K562 (cell line): Measurements from ENCODE around the gene RPUSD1. TPM values are rescaled to one million over a fixed set of nuclear protein-coding genes. Genes with fewer than 3 reads are reported as not detected.

Experiments used
- ATAC-seq: fragments of 200-7000 bp; cut with Tn5 transposase; 3 replicates; pipeline ENCODE4 v1.9.1; 2020; ENCODE audit warnings: moderate library complexity
- BruUV-seq: library from RNA; stranded (reverse); fragments of 400-500 nt; replicated peaks from 2 replicates; lab custom pipeline; 2021; lab: Mats Ljungman, UMichigan
- CTCF ChIA-PET: fragments of 300-600 bp; formaldehyde crosslinking; extraction: SDS; loops from one replicate; lab custom pipeline; 2021; ENCODE audit warnings: low intra/inter-chr PET ratio; lab: Yijun Ruan, JAX
- POLR2A ChIA-PET: fragments of 300-600, 350-650 bp; sonication (Branson Sonifier 250); formaldehyde crosslinking; extraction: SDS; loops from one replicate; lab custom pipeline; 2021; ENCODE audit warnings: antibody characterized with exemption, inconsistent platforms; lab: Yijun Ruan, JAX
- DNase-seq, 4 experiments: peaks; one replicate each; pipeline versions ENCODE4 v3.0.0 to v3.0.0-alpha.2; 2011 to 2018; ENCODE audit warnings: low spot score in 3 of 4, mixed read lengths in 3 of 4; ENCODE audit errors: extremely low read depth in 1 of 4
- FAIRE-seq: peaks from 2 replicates; lab custom pipeline; 2011; peaks lifted over from hg19 to GRCh38; lab: Jason Lieb, UNC
- H2AFZ ChIP-seq: 2 replicates; pipeline ENCODE4 v1.6.0; 2011; ENCODE audit warnings: low read depth, low read length, control low read depth, inconsistent platforms
- H3K27ac ChIP-seq: fragments of 200-600 bp; 3 replicates; pipeline ENCODE4 v1.8.0; 2011; ENCODE audit warnings: low read depth, mild to moderate bottlenecking, control low read depth, inconsistent platforms, low read length, moderate library complexity, mixed read lengths; ENCODE audit errors: extremely low read depth
- H3K27me3 ChIP-seq, 2 experiments: fragments of 300-600 bp in 1 of 2; 2 replicates in 1 of 2; 3 replicates in 1 of 2; pipeline versions ENCODE4 v1.6.0 to v1.8.0; 2011; ENCODE audit warnings: inconsistent platforms in 2 of 2, low read length in 2 of 2, mild to moderate bottlenecking in 1 of 2, mixed read lengths in 1 of 2, moderate library complexity in 1 of 2; ENCODE audit not compliant: control insufficient read depth in 2 of 2, insufficient read depth in 2 of 2
- H3K36me3 ChIP-seq: fragments of 300-600 bp; 3 replicates; pipeline ENCODE4 v1.8.0; 2011; ENCODE audit warnings: mild to moderate bottlenecking, low read length, inconsistent platforms; ENCODE audit not compliant: control insufficient read depth, insufficient read depth
- H3K4me1 ChIP-seq, 2 experiments: fragments of 200-600 bp in 1 of 2; replicated peaks in 1 of 2; 2 replicates in 1 of 2; 3 replicates in 1 of 2; pipeline versions ENCODE4 v1.5.1 to v1.8.0; 2011; ENCODE audit warnings: inconsistent platforms in 2 of 2, low read length in 2 of 2, mild to moderate bottlenecking in 1 of 2, mixed read lengths in 1 of 2, moderate library complexity in 1 of 2; ENCODE audit not compliant: control insufficient read depth in 2 of 2, insufficient read depth in 2 of 2
- H3K4me2 ChIP-seq: 2 replicates; pipeline ENCODE4 v1.6.1; 2011; ENCODE audit warnings: low read length, control low read depth, inconsistent platforms, mixed read lengths; ENCODE audit not compliant: insufficient read depth
- H3K4me3 ChIP-seq: fragments of 200-600 bp; sonication (generic), shearing (Covaris generic); 2 replicates; pipeline ENCODE4 v1.5.1; 2016; ENCODE audit warnings: control low read depth, inconsistent platforms
- H3K79me2 ChIP-seq: fragments of 200-600 bp; 3 replicates; pipeline ENCODE4 v1.8.0; 2011; ENCODE audit warnings: low read length, inconsistent platforms; ENCODE audit not compliant: control insufficient read depth, insufficient read depth
- H3K9ac ChIP-seq, 2 experiments: 2 replicates each; pipeline versions ENCODE4 v1.6.0 to v1.6.1; 2011; ENCODE audit warnings: low read depth in 2 of 2, low read length in 2 of 2, control low read depth in 1 of 2, inconsistent platforms in 1 of 2, mild to moderate bottlenecking in 1 of 2, mixed read lengths in 1 of 2; ENCODE audit not compliant: insufficient read depth in 1 of 2
- H3K9me1 ChIP-seq: one replicate; pipeline ENCODE4 v1.6.0; 2011; ENCODE audit warnings: inconsistent platforms, mild to moderate bottlenecking, low read length, moderate library complexity; ENCODE audit not compliant: control insufficient read depth, insufficient read depth
- H3K9me3 ChIP-seq: replicated peaks from 2 replicates; pipeline ENCODE4 v1.5.1; 2011; ENCODE audit warnings: low read depth, low read length, inconsistent platforms; ENCODE audit not compliant: control insufficient read depth, insufficient read depth
- H4K20me1 ChIP-seq: replicated peaks from 2 replicates; pipeline ENCODE4 v1.6.1; 2011; ENCODE audit warnings: low read length, inconsistent platforms, mixed read lengths; ENCODE audit not compliant: control insufficient read depth, insufficient read depth
- ARID3A ChIP-seq: IDR thresholded peaks from 2 replicates; pipeline ENCODE4 v1.6.1; 2012; ENCODE audit warnings: low read depth, low read length, improper control_type of control experiment, borderline replicate concordance
- E4F1 ChIP-seq: fragments of 250-450 bp; sonication (Bioruptor Pico); IDR thresholded peaks from 2 replicates; pipeline ENCODE4 v1.5.0; 2021; ENCODE audit warnings: mild to moderate bottlenecking, borderline replicate concordance
- EGR1 ChIP-seq: fragments of 450-650 bp; conservative IDR thresholded peaks from 2 replicates; pipeline ENCODE4 v1.6.1; 2017; ENCODE audit warnings: mild to moderate bottlenecking
- FIP1L1 ChIP-seq: fragments of 200-400 bp; formaldehyde crosslinking; IDR thresholded peaks from 2 replicates; pipeline ENCODE4 v1.6.1; 2018; ENCODE audit warnings: mild to moderate bottlenecking, low read depth, low read length; ENCODE audit not compliant: poor library complexity, severe bottlenecking
- KAT7 ChIP-seq: sonication (generic); formaldehyde crosslinking; IDR thresholded peaks from 2 replicates; pipeline ENCODE4 v1.8.0; 2022; ENCODE audit warnings: missing genetic modification reagents, mild to moderate bottlenecking, borderline replicate concordance
- PRMT5 ChIP-seq: sonication (generic); formaldehyde crosslinking; IDR thresholded peaks from 2 replicates; pipeline ENCODE4 v1.5.0; 2020; ENCODE audit warnings: missing genetic modification reagents
- SIX5 ChIP-seq, 2 experiments: IDR thresholded peaks; 2 replicates each; pipeline ENCODE4 v1.6.1; 2011; ENCODE audit warnings: low read length in 2 of 2, borderline replicate concordance in 1 of 2, low read depth in 1 of 2, mild to moderate bottlenecking in 1 of 2, moderate library complexity in 1 of 2; ENCODE audit not compliant: insufficient read depth in 1 of 2
- SMARCE1 ChIP-seq: fragments of 450-650 bp; IDR thresholded peaks from 2 replicates; pipeline ENCODE4 v1.7.1; 2016; ENCODE audit warnings: mild to moderate bottlenecking
- TEAD4 ChIP-seq, 2 experiments: sonication (generic) in 1 of 2; formaldehyde crosslinking in 1 of 2; IDR thresholded peaks; 2 replicates each; pipeline versions ENCODE4 v1.6.1 to v1.8.0; 2012 to 2022; ENCODE audit warnings: borderline replicate concordance in 1 of 2, inconsistent platforms in 1 of 2, low read length in 1 of 2, mild to moderate bottlenecking in 1 of 2, missing genetic modification reagents in 1 of 2
- TRIM28 ChIP-seq: fragments of 450-650 bp; IDR thresholded peaks from 2 replicates; pipeline ENCODE4 v1.6.1; 2017
- XRCC3 ChIP-seq: fragments of 450-650 bp; IDR thresholded peaks from 2 replicates; pipeline ENCODE4 v1.6.1; 2017; ENCODE audit warnings: mild to moderate bottlenecking, moderate library complexity
- ZNF24 ChIP-seq: fragments of 450-650 bp; IDR thresholded peaks from 2 replicates; pipeline ENCODE4 v1.6.1; 2016
- ZNF584 ChIP-seq: fragments of 200-800 bp; sonication (Bioruptor generic); IDR thresholded peaks from 2 replicates; pipeline ENCODE4 v1.6.1; 2016; ENCODE audit warnings: low read depth, mild to moderate bottlenecking, missing genetic modification characterization, missing compliant biosample characterization
- WGBS: fragments of 100-300 bp; shearing (Covaris generic); methylation state at CpG from one replicate; pipeline ENCODE4 v1.1.6; 2016; ENCODE audit warnings: low coverage, mixed read lengths; ENCODE audit not compliant: insufficient coverage; ENCODE audit errors: missing lambda C conversion rate; 5-methylcytosine and 5-hydroxymethylcytosine counted together
- in situ Hi-C: fragments of 300-500 bp; cut with MboI; formaldehyde crosslinking; loops from 4 replicates; pipeline ENCODE4 v1.15.0; 2018; ENCODE audit warnings: inconsistent platforms, mixed read lengths
- intact Hi-C: fragments of 100-400 bp; cut with micrococcal nuclease; formaldehyde crosslinking; loops from 2 replicates; pipeline ENCODE4 v1.14.2; 2022
- polyA plus RNA-seq, 8 experiments: library from polyadenylated mRNA; depleted of rRNA in 4 of 8; stranded (reverse) in 5 of 8; unstranded in 3 of 8; fragments of >200 nt; fragmentation: Nextera tagmentation in 2 of 8; fragmentation: Illumina TruSeq in 1 of 8; extraction: Ambion mirVana in 2 of 8; extraction: Trizol in 1 of 8; gene quantifications; 2 replicates each; pipeline versions ENCODE4 v1.2.1 to v1.2.3, GENCODE V29; 2011 to 2014; ENCODE audit warnings: inconsistent platforms in 1 of 8, missing spikeins in 1 of 8
- total RNA-seq, 7 experiments: library from RNA; depleted of rRNA in 6 of 7; stranded (reverse); fragments of >200 nt in 6 of 7; fragmentation: Illumina TruSeq in 2 of 7; extraction: Trizol in 2 of 7; gene quantifications; 2 replicates each; pipeline versions ENCODE4 v1.2.1 to v1.2.3, GENCODE V29; 2011 to 2021; ENCODE audit warnings: low replicate concordance in 1 of 7
- TF ChIP-seq, protein P1 (sequence below): sonication (generic); formaldehyde crosslinking; IDR thresholded peaks from 2 replicates; pipeline ENCODE4 v1.9.0; 2022; ENCODE audit warnings: mild to moderate bottlenecking, missing genetic modification reagents

Gene RPUSD1
- total and polyA plus RNA-seq, 9 of the 15 experiments (the other 6 are each of a cell fraction or from before 2014, with no cell fraction given), result 0.45 to 56.6 (median 12.0) TPM

DNA sequence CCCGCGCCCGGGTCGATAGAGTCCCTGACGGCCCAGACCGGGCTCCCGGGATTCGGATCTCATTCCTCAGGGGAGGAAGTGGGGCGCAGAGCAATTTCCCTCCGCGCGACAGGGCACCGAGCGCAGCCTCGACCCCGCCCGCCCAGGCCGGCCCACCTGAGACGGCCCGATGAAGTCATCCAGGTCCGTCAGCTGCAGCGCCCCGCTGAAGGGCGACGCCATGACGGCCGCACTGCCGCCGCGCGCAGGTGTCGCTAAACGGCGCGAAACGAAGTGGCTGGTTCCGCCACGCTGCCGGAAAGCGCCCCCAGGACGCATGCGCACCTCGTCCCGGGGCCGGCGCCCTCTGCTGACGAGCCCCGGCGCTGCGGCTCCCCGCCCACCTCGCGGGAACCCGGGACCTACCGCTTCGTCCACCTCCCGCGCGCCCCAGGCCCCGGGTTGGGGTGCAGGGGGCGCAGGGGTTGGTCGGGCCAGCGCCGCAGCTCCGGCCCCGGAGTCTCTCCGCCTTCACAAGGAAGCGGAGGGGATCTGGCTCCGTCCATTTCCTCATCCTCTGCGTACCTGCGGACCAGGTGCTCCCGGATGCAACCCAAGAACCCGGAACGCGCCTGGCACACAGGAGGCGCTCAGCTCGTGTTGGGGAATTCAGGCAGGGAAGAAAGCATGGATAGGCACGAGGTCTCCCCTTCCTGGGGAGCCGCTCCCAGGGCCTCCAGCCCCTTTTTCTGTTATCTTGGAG lies 47.2 kb downstream of the RPUSD1 start, which contains the start of gene CIAO3 (continued):
- peak; percentile 100 for TF ChIP-seq E4F1 (CRISPR knock-in tag)
- peak; percentile 12; the same call in 1 of the 2 replicates for TF ChIP-seq ZNF24
- TF ChIP-seq, protein P1, sequence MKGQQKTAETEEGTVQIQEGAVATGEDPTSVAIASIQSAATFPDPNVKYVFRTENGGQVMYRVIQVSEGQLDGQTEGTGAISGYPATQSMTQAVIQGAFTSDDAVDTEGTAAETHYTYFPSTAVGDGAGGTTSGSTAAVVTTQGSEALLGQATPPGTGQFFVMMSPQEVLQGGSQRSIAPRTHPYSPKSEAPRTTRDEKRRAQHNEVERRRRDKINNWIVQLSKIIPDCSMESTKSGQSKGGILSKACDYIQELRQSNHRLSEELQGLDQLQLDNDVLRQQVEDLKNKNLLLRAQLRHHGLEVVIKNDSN, result peak; percentile 63
- no peak for TF ChIP-seq XRCC3
- no peak for TF ChIP-seq PRMT5 (CRISPR knock-in tag)
- TF ChIP-seq, all 486 proteins: peak for 148

DNA sequence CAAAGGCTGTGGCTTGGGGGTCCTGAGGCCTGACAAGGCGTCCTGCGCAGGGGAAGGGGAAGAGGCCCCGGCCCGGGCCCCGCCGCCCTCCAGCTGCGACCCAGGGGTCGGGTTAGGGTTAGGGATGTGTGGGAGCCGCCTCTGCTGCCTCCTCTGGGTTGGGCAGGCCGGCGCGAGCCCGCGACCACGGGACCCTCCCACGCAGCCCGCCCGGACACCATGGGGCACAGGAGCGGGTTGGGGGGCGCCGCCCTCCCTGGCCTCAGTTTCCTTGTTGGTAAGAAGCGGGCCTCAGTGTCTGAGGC lies 47.8 kb downstream of the RPUSD1 start:
- Histone ChIP-seq H3K9me3 (no peaks in the 10 kb centered on the region), H3K9ac (peak overlapping the region; percentile 87 to 95), H3K79me2 (peaks cover 15% of the 10 kb centered on the region), H3K36me3 (peaks cover 37% of the 10 kb centered on the region; the same call in 2 of the 3 replicates), H3K9me1 (peaks cover 6% of the 10 kb centered on the region), H3K27ac (peak overlapping the region; percentile 90), H4K20me1 (no peaks in the 10 kb centered on the region; the same call in 1 of the 2 replicates), H2AFZ (peak overlapping the region; percentile 86), H3K4me1 (peaks cover 18 to 79% of the 10 kb centered on the region in 2 experiments), H3K27me3 (no peaks in the 10 kb centered on the region), H3K4me2 (peak overlapping the region; percentile 85), H3K4me3 (peak overlapping the region; percentile 96)
- intact Hi-C loops, result no loop called here
- 0% methylated on average over 20 of the region's 22 CpGs for WGBS
- DNase-seq (peak; percentile 43 to 78 (median 66)), FAIRE-seq (no peak), ATAC-seq (peak; percentile 69)
- TSS peak; percentile 70 for BruUV-seq
- POLR2A ChIA-PET, result interaction anchor here (0.5 to 1.9 kb wide), 9 partner anchors 9 to 68 kb away, joined by 3 to 11 read pairs (median 4); no protein-coding TSS in a partner anchor
- CTCF ChIA-PET, result interaction anchor here (0.9 to 1.1 kb wide), 2 partner anchors 25 to 348 kb away, joined by 3 to 4 read pairs; partner anchors contain the start of gene METRN
- in situ Hi-C loops, result loop anchor here (5.0 kb wide), 1 partner anchor 47 kb away; the partner anchor contains the start of genes CHTF18 and RPUSD1
- TF ChIP-seq TRIM28 (no peak), KAT7 (CRISPR knock-in tag) (0 out of 2 replicates have a peak, but pooled peaks have one; percentile 7), ZNF584 (CRISPR knock-in tag) (no peak), FIP1L1 (peak; percentile 2), SMARCE1 (0 out of 2 replicates have a peak, but pooled peaks have one; percentile 36), EGR1 (peak; percentile 28; the same call in 1 of the 2 replicates), ARID3A (no peak), TEAD4 (IDR thresholded peaks at IDR 0.05; ENCODE audit: low read length) (no peak), TEAD4 (CRISPR knock-in tag; IDR thresholded peaks at IDR 0.05; ENCODE audit: borderline replicate concordance) (0 out of 2 replicates have a peak, but pooled peaks have one; percentile 30), SIX5 (IDR thresholded peaks at IDR 0.05; ENCODE audit: borderline replicate concordance in 1 of 2, insufficient read depth in 1 of 2, low read depth in 1 of 2, low read length in 2 of 2) (no peak)
